K562 (cell line): Measurements from ENCODE around the gene SRM. TPM values are rescaled to one million over a fixed set of nuclear protein-coding genes. Genes with fewer than 3 reads are reported as not detected.

ENCODE experiments used
- ATAC-seq: fragments of 200-7000 bp; cut with Tn5 transposase; 3 replicates; pipeline ENCODE4 v1.9.1; 2020; ENCODE audit warnings: moderate library complexity
- Bru-seq: library from RNA; stranded (reverse); fragments of 400-500 nt; gene quantifications from one replicate; lab custom pipeline; 2021; lab: Mats Ljungman, UMichigan
- BruChase-seq, 2 experiments: library from RNA; stranded (reverse); fragments of 400-500 nt; gene quantifications; one replicate each; lab custom pipeline; 2021; lab: Mats Ljungman, UMichigan
- BruUV-seq: library from RNA; stranded (reverse); fragments of 400-500 nt; replicated peaks from 2 replicates; lab custom pipeline; 2021; lab: Mats Ljungman, UMichigan
- CTCF ChIA-PET: fragments of 300-600 bp; formaldehyde crosslinking; extraction: SDS; loops from one replicate; lab custom pipeline; 2021; ENCODE audit warnings: low intra/inter-chr PET ratio; lab: Yijun Ruan, JAX
- POLR2A ChIA-PET: fragments of 300-600, 350-650 bp; sonication (Branson Sonifier 250); formaldehyde crosslinking; extraction: SDS; loops from one replicate; lab custom pipeline; 2021; ENCODE audit warnings: antibody characterized with exemption, inconsistent platforms; lab: Yijun Ruan, JAX
- DNase-seq, 4 experiments: peaks; one replicate each; pipeline versions ENCODE4 v3.0.0 to v3.0.0-alpha.2; 2011 to 2018; ENCODE audit warnings: low spot score in 3 of 4, mixed read lengths in 3 of 4; ENCODE audit errors: extremely low read depth in 1 of 4
- FAIRE-seq: peaks from 2 replicates; lab custom pipeline; 2011; peaks lifted over from hg19 to GRCh38; lab: Jason Lieb, UNC
- H2AFZ ChIP-seq: 2 replicates; pipeline ENCODE4 v1.6.0; 2011; ENCODE audit warnings: low read depth, low read length, control low read depth, inconsistent platforms
- H3K27ac ChIP-seq: fragments of 200-600 bp; 3 replicates; pipeline ENCODE4 v1.8.0; 2011; ENCODE audit warnings: low read depth, mild to moderate bottlenecking, control low read depth, inconsistent platforms, low read length, moderate library complexity, mixed read lengths; ENCODE audit errors: extremely low read depth
- H3K27me3 ChIP-seq, 2 experiments: fragments of 300-600 bp in 1 of 2; 2 replicates in 1 of 2; 3 replicates in 1 of 2; pipeline versions ENCODE4 v1.6.0 to v1.8.0; 2011; ENCODE audit warnings: inconsistent platforms in 2 of 2, low read length in 2 of 2, mild to moderate bottlenecking in 1 of 2, mixed read lengths in 1 of 2, moderate library complexity in 1 of 2; ENCODE audit not compliant: control insufficient read depth in 2 of 2, insufficient read depth in 2 of 2
- H3K36me3 ChIP-seq: fragments of 300-600 bp; 3 replicates; pipeline ENCODE4 v1.8.0; 2011; ENCODE audit warnings: mild to moderate bottlenecking, low read length, inconsistent platforms; ENCODE audit not compliant: control insufficient read depth, insufficient read depth
- H3K4me1 ChIP-seq, 2 experiments: fragments of 200-600 bp in 1 of 2; replicated peaks in 1 of 2; 2 replicates in 1 of 2; 3 replicates in 1 of 2; pipeline versions ENCODE4 v1.5.1 to v1.8.0; 2011; ENCODE audit warnings: inconsistent platforms in 2 of 2, low read length in 2 of 2, mild to moderate bottlenecking in 1 of 2, mixed read lengths in 1 of 2, moderate library complexity in 1 of 2; ENCODE audit not compliant: control insufficient read depth in 2 of 2, insufficient read depth in 2 of 2
- H3K4me2 ChIP-seq: 2 replicates; pipeline ENCODE4 v1.6.1; 2011; ENCODE audit warnings: low read length, control low read depth, inconsistent platforms, mixed read lengths; ENCODE audit not compliant: insufficient read depth
- H3K4me3 ChIP-seq: fragments of 200-600 bp; sonication (generic), shearing (Covaris generic); 2 replicates; pipeline ENCODE4 v1.5.1; 2016; ENCODE audit warnings: control low read depth, inconsistent platforms
- H3K79me2 ChIP-seq: fragments of 200-600 bp; 3 replicates; pipeline ENCODE4 v1.8.0; 2011; ENCODE audit warnings: low read length, inconsistent platforms; ENCODE audit not compliant: control insufficient read depth, insufficient read depth
- H3K9ac ChIP-seq, 2 experiments: 2 replicates each; pipeline versions ENCODE4 v1.6.0 to v1.6.1; 2011; ENCODE audit warnings: low read depth in 2 of 2, low read length in 2 of 2, control low read depth in 1 of 2, inconsistent platforms in 1 of 2, mild to moderate bottlenecking in 1 of 2, mixed read lengths in 1 of 2; ENCODE audit not compliant: insufficient read depth in 1 of 2
- H3K9me1 ChIP-seq: one replicate; pipeline ENCODE4 v1.6.0; 2011; ENCODE audit warnings: inconsistent platforms, mild to moderate bottlenecking, low read length, moderate library complexity; ENCODE audit not compliant: control insufficient read depth, insufficient read depth
- H3K9me3 ChIP-seq: replicated peaks from 2 replicates; pipeline ENCODE4 v1.5.1; 2011; ENCODE audit warnings: low read depth, low read length, inconsistent platforms; ENCODE audit not compliant: control insufficient read depth, insufficient read depth
- H4K20me1 ChIP-seq: replicated peaks from 2 replicates; pipeline ENCODE4 v1.6.1; 2011; ENCODE audit warnings: low read length, inconsistent platforms, mixed read lengths; ENCODE audit not compliant: control insufficient read depth, insufficient read depth
- CC2D1A ChIP-seq: fragments of 450-650 bp; IDR thresholded peaks from 2 replicates; pipeline ENCODE4 v1.6.1; 2017; ENCODE audit warnings: mild to moderate bottlenecking
- ETV5 ChIP-seq: sonication (generic); formaldehyde crosslinking; IDR thresholded peaks from 2 replicates; pipeline ENCODE4 v1.4.0; 2020; ENCODE audit warnings: low read depth, mild to moderate bottlenecking, missing genetic modification reagents
- FOSL1 ChIP-seq: fragments of 200-800 bp; sonication (Bioruptor generic); conservative IDR thresholded peaks from 2 replicates; pipeline ENCODE4 v1.6.1; 2016; ENCODE audit warnings: missing genetic modification characterization, missing compliant biosample characterization
- FUS ChIP-seq: fragments of 200-400 bp; formaldehyde crosslinking; optimal IDR thresholded peaks from 2 replicates; pipeline ENCODE3; 2017; ENCODE audit warnings: low read depth, low read length
- GTF2E2 ChIP-seq: fragments of 200-800 bp; sonication (Bioruptor generic); IDR thresholded peaks from 2 replicates; pipeline ENCODE4 v1.6.1; 2016; ENCODE audit warnings: missing genetic modification characterization, missing compliant biosample characterization
- MAFF ChIP-seq: IDR thresholded peaks from 2 replicates; pipeline ENCODE4 v1.6.1; 2012; ENCODE audit warnings: low read length, improper control_type of control experiment
- NFIX ChIP-seq: fragments of 250-450 bp; sonication (Bioruptor Pico); IDR thresholded peaks from 2 replicates; pipeline ENCODE4 v1.4.0; 2020; ENCODE audit warnings: low read depth, mild to moderate bottlenecking, moderate library complexity
- PHF8 ChIP-seq: fragments of 200-600 bp; sonication (generic); IDR thresholded peaks from 2 replicates; pipeline ENCODE4 v1.6.1; 2012; ENCODE audit warnings: mixed run types, mild to moderate bottlenecking, inconsistent platforms, low read length, moderate library complexity, borderline replicate concordance
- SAP30 ChIP-seq: fragments of 200-600 bp; sonication (generic); IDR thresholded peaks from 2 replicates; pipeline ENCODE4 v1.6.1; 2012; ENCODE audit warnings: borderline replicate concordance, low read depth, mild to moderate bottlenecking, moderate library complexity, low read length, control low read depth, inconsistent platforms; ENCODE audit not compliant: insufficient read depth, poor library complexity, severe bottlenecking
- SRSF1 ChIP-seq: fragments of 200-400 bp; formaldehyde crosslinking; IDR thresholded peaks from 2 replicates; pipeline ENCODE4 v1.6.1; 2017; ENCODE audit warnings: mild to moderate bottlenecking, low read depth, low read length, moderate library complexity
- YBX1 ChIP-seq: fragments of 450-650 bp; IDR thresholded peaks from 2 replicates; pipeline ENCODE4 v1.7.1; 2016; ENCODE audit warnings: mild to moderate bottlenecking
- ZNF24 ChIP-seq: fragments of 450-650 bp; IDR thresholded peaks from 2 replicates; pipeline ENCODE4 v1.6.1; 2016
- ZNF436 ChIP-seq: fragments of 250-450, 450-650 bp; sonication (Bioruptor Pico); formaldehyde crosslinking; IDR thresholded peaks from 2 replicates; pipeline ENCODE4 v1.7.0; 2020; ENCODE audit warnings: mild to moderate bottlenecking
- WGBS: fragments of 100-300 bp; shearing (Covaris generic); methylation state at CpG from one replicate; pipeline ENCODE4 v1.1.6; 2016; ENCODE audit warnings: low coverage, mixed read lengths; ENCODE audit not compliant: insufficient coverage; ENCODE audit errors: missing lambda C conversion rate; 5-methylcytosine and 5-hydroxymethylcytosine counted together
- in situ Hi-C: fragments of 300-500 bp; cut with MboI; formaldehyde crosslinking; loops from 4 replicates; pipeline ENCODE4 v1.15.0; 2018; ENCODE audit warnings: inconsistent platforms, mixed read lengths
- intact Hi-C: fragments of 100-400 bp; cut with micrococcal nuclease; formaldehyde crosslinking; loops from 2 replicates; pipeline ENCODE4 v1.14.2; 2022
- long read RNA-seq, 3 experiments: library from polyadenylated mRNA in 2 of 3; library from RNA in 1 of 3; unstranded in 2 of 3; stranded (forward) in 1 of 3; transcript quantifications; one replicate each; pipeline ENCODE4 v2.0.0, GENCODE V29; 2019 to 2022
- polyA minus RNA-seq, 3 experiments: library from RNA; depleted of rRNA, polyadenylated mRNA; stranded (reverse); fragments of >200 nt; gene quantifications; 2 replicates each; pipeline ENCODE4 v1.2.3, GENCODE V29; 2011
- polyA plus RNA-seq, 8 experiments: library from polyadenylated mRNA; depleted of rRNA in 4 of 8; stranded (reverse) in 5 of 8; unstranded in 3 of 8; fragments of >200 nt; fragmentation: Nextera tagmentation in 2 of 8; fragmentation: Illumina TruSeq in 1 of 8; extraction: Ambion mirVana in 2 of 8; extraction: Trizol in 1 of 8; gene quantifications; 2 replicates each; pipeline versions ENCODE4 v1.2.1 to v1.2.3, GENCODE V29; 2011 to 2014; ENCODE audit warnings: inconsistent platforms in 1 of 8, missing spikeins in 1 of 8
- total RNA-seq, 7 experiments: library from RNA; depleted of rRNA in 6 of 7; stranded (reverse); fragments of >200 nt in 6 of 7; fragmentation: Illumina TruSeq in 2 of 7; extraction: Trizol in 2 of 7; gene quantifications; 2 replicates each; pipeline versions ENCODE4 v1.2.1 to v1.2.3, GENCODE V29; 2011 to 2021; ENCODE audit warnings: low replicate concordance in 1 of 7
- TF ChIP-seq, protein P1 (sequence below): fragments of 250-450 bp; sonication (Bioruptor Pico); IDR thresholded peaks from 2 replicates; pipeline ENCODE4 v1.5.0; 2022; ENCODE audit warnings: mild to moderate bottlenecking

SRM gene
- total RNA-seq (2011; cell fraction: chromatin; rRNA removed; ENCODE audit: low replicate concordance), result 25.5 and 107 TPM in 2 replicates
- total RNA-seq (2011; cell fraction: nucleolus; rRNA removed), result 109 and 122 TPM in 2 replicates
- 64.7 and 103 TPM in 2 replicates for total RNA-seq (2011; cell fraction: nucleoplasm; rRNA removed)
- 93.2 and 164 TPM in 2 replicates for total RNA-seq (2014; rRNA removed)
- total RNA-seq (2014; rRNA removed; fragmentation: Illumina TruSeq; extraction: Trizol), result 36.1 and 40.4 TPM in 2 replicates
- total RNA-seq (2015; rRNA removed; fragmentation: Illumina TruSeq; extraction: Trizol), result 82.5 and 95.0 TPM in 2 replicates
- total RNA-seq (2021), result 373 and 403 TPM in 2 replicates
- polyA plus RNA-seq (2011; rRNA removed), result 51.5 and 53.4 TPM in 2 replicates
- polyA plus RNA-seq (2011; cell fraction: cytosol; rRNA removed), result 100 and 208 TPM in 2 replicates
- polyA plus RNA-seq (2011; cell fraction: nucleus; rRNA removed), result 62.9 and 103 TPM in 2 replicates
- polyA plus RNA-seq (2012), result 211 and 367 TPM in 2 replicates
- polyA plus RNA-seq (2014; fragmentation: Illumina TruSeq; extraction: Trizol), result 296 and 340 TPM in 2 replicates
- polyA plus RNA-seq (2014; fragmentation: Nextera tagmentation; extraction: Ambion mirVana), result 10 to 100 TPM; 23.9 to 34.1 TPM
- 143 and 176 TPM in 2 replicates for polyA plus RNA-seq (2014; rRNA removed)
- 55.4 and 73.9 TPM in 2 replicates for polyA minus RNA-seq (2011; rRNA and poly(A)+ RNA removed)
- 241 and 294 TPM in 2 replicates for polyA minus RNA-seq (2011; cell fraction: cytosol; rRNA and poly(A)+ RNA removed)
- polyA minus RNA-seq (2011; cell fraction: nucleus; rRNA and poly(A)+ RNA removed), result 35.8 and 45.7 TPM in 2 replicates
- Bru-seq, nascent RNA, result percentile 90 among the genes with signal in this experiment
- percentile 75 among the genes with signal in this experiment for BruChase-seq, experiment 1, labeled RNA remaining after a 2-hour chase
- percentile 75 among the genes with signal in this experiment for BruChase-seq, experiment 2, labeled RNA remaining after a 6-hour chase
- long read RNA-seq, experiment 1, transcript SRM-204 (2 exons, 545 nt), result minor isoform, 23 of 1,153 reads
- long read RNA-seq, experiment 1, transcript SRM-201 (8 exons, 1,266 nt), result major isoform, 730 of 1,153 reads
- long read RNA-seq, experiment 1, partial matches to known transcripts, result 305 of 1,153 reads
- long read RNA-seq, experiment 1, other reads (novel, unspliced or antisense), result 95 of 1,153 reads
- long read RNA-seq, experiment 2, transcript SRM-204 (2 exons, 545 nt), result minor isoform, 6 of 765 reads
- long read RNA-seq, experiment 2, transcript SRM-201 (8 exons, 1,266 nt), result major isoform, 649 of 765 reads
- long read RNA-seq, experiment 2, partial matches to known transcripts, result 64 of 765 reads
- long read RNA-seq, experiment 2, other reads (novel, unspliced or antisense), result 46 of 765 reads
- long read RNA-seq, experiment 3, transcript SRM-201 (8 exons, 1,266 nt), result major isoform, 563 of 615 reads
- long read RNA-seq, experiment 3, partial matches to known transcripts, result 23 of 615 reads
- long read RNA-seq, experiment 3, other reads (novel, unspliced or antisense), result 27 of 615 reads

- peaks cover 44% of the 10 kb centered on the region for H3K79me2 ChIP-seq
- peak within 1 kb of the TSS; percentile 99 for H3K4me2 ChIP-seq
- H3K27me3 ChIP-seq, result no peaks in the 10 kb centered on the region
- H3K9ac ChIP-seq, result peak within 1 kb of the TSS; percentile 82 to 97
- ChIA-PET POLR2A (interaction anchor here (0.6 to 3.5 kb wide), 12 partner anchors 8 to 626 kb away, joined by 3 to 11 read pairs (median 3); partner anchors contain the start of gene EXOSC10), CTCF (interaction anchor here (0.5 to 1.0 kb wide), 3 partner anchors 22 to 54 kb away, joined by 3 to 6 read pairs (median 3); no protein-coding TSS in a partner anchor)
- 1% methylated on average over 55 of the region's 83 CpGs for WGBS
- H2AFZ ChIP-seq, result peak within 1 kb of the TSS; percentile 95
- no peaks in the 10 kb centered on the region for H4K20me1 ChIP-seq
- intact Hi-C loops (no loop called here), in situ Hi-C loops (no loop called here)
- peaks cover 8 to 50% of the 10 kb centered on the region in 2 experiments; a peak in 4 of 5 replicates for H3K4me1 ChIP-seq
- H3K36me3 ChIP-seq, result peaks cover 64% of the 10 kb centered on the region; the same call in 2 of the 3 replicates
- peak within 1 kb of the TSS; percentile 99 for H3K4me3 ChIP-seq
- H3K9me1 ChIP-seq, result no peaks in the 10 kb centered on the region
- ATAC-seq, result peak; percentile 98
- no peaks in the 10 kb centered on the region for H3K9me3 ChIP-seq
- H3K27ac ChIP-seq, result peak within 1 kb of the TSS; percentile 79
- peak; percentile 96 to 99 (median 96) for DNase-seq
- FAIRE-seq, result peak; percentile 62
- BruUV-seq, result TSS peak; percentile 90
- TF ChIP-seq YBX1, result no peak
- peak; percentile 94 for TF ChIP-seq PHF8
- TF ChIP-seq ZNF24, result 0 out of 2 replicates have a peak, but pooled peaks have one; percentile 26
- TF ChIP-seq, protein P1, sequence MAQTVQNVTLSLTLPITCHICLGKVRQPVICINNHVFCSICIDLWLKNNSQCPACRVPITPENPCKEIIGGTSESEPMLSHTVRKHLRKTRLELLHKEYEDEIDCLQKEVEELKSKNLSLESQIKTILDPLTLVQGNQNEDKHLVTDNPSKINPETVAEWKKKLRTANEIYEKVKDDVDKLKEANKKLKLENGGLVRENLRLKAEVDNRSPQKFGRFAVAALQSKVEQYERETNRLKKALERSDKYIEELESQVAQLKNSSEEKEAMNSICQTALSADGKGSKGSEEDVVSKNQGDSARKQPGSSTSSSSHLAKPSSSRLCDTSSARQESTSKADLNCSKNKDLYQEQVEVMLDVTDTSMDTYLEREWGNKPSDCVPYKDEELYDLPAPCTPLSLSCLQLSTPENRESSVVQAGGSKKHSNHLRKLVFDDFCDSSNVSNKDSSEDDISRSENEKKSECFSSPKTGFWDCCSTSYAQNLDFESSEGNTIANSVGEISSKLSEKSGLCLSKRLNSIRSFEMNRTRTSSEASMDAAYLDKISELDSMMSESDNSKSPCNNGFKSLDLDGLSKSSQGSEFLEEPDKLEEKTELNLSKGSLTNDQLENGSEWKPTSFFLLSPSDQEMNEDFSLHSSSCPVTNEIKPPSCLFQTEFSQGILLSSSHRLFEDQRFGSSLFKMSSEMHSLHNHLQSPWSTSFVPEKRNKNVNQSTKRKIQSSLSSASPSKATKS (CRISPR knock-in tag), result no peak
- no peak for TF ChIP-seq NFIX (CRISPR knock-in tag)
- no peak for TF ChIP-seq CC2D1A
- TF ChIP-seq SRSF1, result no peak
- no peak for TF ChIP-seq FUS
- peak; percentile 99 for TF ChIP-seq SAP30
- no peak for TF ChIP-seq ZNF436 (CRISPR knock-in tag)
- TF ChIP-seq MAFF, result no peak
- TF ChIP-seq GTF2E2, result no peak
- no peak for TF ChIP-seq ETV5 (CRISPR knock-in tag)
- 0 out of 2 replicates have a peak, but pooled peaks have one; percentile 8 for TF ChIP-seq FOSL1 (tag)
Observed at GRCh38 chr1:11059968-11060830, at the start of gene SRM. SRM (minus strand) TSS chr1:11060018; CDS start chr1:11059943, 75 bp downstream.
